A549 (cell line): ENCODE measurements around the gene DCLRE1B.

Experiments
- CHD2 ChIP-seq: fragments of 150-350 bp; IDR thresholded peaks from 2 replicates; pipeline ENCODE4 v1.6.1; 2014; ENCODE audit warnings: low read length; ENCODE audit not compliant: partially characterized antibody
- CTCF ChIP-seq: fragments of >200 bp; sonication (Bioruptor Twin); formaldehyde crosslinking; IDR thresholded peaks from 3 replicates; pipeline ENCODE4 v1.5.1; 2016
- EP300 ChIP-seq, 2 experiments: fragments of >200 bp; sonication (Bioruptor Twin); formaldehyde crosslinking; IDR thresholded peaks; 2 replicates in 1 of 2; 3 replicates in 1 of 2; pipeline ENCODE4 v1.6.1; 2016 to 2017
- HOXA7 ChIP-seq: fragments of 250-450 bp; sonication (Bioruptor Pico); IDR thresholded peaks from 2 replicates; pipeline ENCODE4 v1.5.0; 2020; ENCODE audit warnings: mild to moderate bottlenecking, moderate library complexity
- MYC ChIP-seq: IDR thresholded peaks from 2 replicates; pipeline ENCODE4 v1.6.1; 2012; ENCODE audit warnings: mild to moderate bottlenecking, inconsistent platforms, low read length, improper control_type of control experiment, borderline replicate concordance
- POLR2A ChIP-seq: IDR thresholded peaks from 2 replicates; pipeline ENCODE4 v1.6.1; 2012; ENCODE audit warnings: mild to moderate bottlenecking, low read length
- POLR2AphosphoS2 ChIP-seq: conservative IDR thresholded peaks from 2 replicates; pipeline ENCODE4 v1.6.1; 2012; ENCODE audit warnings: low read length, improper control_type of control experiment, inconsistent platforms
- RAD21 ChIP-seq, 2 experiments: fragments of >200 bp in 1 of 2; sonication (Bioruptor Twin) in 1 of 2; formaldehyde crosslinking in 1 of 2; IDR thresholded peaks in 1 of 2; conservative IDR thresholded peaks in 1 of 2; 2 replicates in 1 of 2; 3 replicates in 1 of 2; pipeline ENCODE4 v1.6.1; 2012 to 2018; ENCODE audit warnings: inconsistent platforms in 1 of 2
- RFX5 ChIP-seq: fragments of 450-650 bp; IDR thresholded peaks from 2 replicates; pipeline ENCODE4 v1.7.1; 2014; ENCODE audit warnings: antibody characterized with exemption, mild to moderate bottlenecking, moderate library complexity

DNA sequence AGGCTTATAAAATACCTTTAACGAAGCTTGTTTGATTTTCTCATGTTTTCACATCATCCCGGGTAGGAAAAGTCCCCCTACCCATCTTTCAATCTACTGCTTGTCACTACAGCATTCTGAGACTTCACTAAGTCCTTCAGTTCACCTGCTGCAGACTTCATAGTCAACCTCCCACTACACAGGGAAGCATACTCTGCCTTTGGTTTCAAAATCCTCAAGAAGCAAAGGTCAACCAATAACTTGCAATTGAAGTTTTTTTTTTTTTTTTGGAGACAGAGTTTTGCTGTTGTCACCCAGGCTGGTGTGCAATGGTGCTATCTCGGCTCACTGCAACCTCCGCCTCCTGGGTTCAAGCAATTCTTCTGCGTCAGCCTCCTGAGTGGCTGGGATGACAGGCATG is 28.9 kb upstream of the DCLRE1B start:
- TF ChIP-seq POLR2AphosphoS2 = no peak
- TF ChIP-seq MYC = no peak
- no peak for TF ChIP-seq RFX5
- no peak for TF ChIP-seq EP300 (IDR thresholded peaks at IDR 0.05)
- no peak for TF ChIP-seq CHD2
- no peak for TF ChIP-seq HOXA7 (CRISPR knock-in tag)
- TF ChIP-seq POLR2A = no peak
- no peak for TF ChIP-seq CTCF
- no peak for TF ChIP-seq RAD21 (conservative IDR thresholded peaks at IDR 0.05 in 1 of 2, IDR thresholded peaks at IDR 0.05 in 1 of 2)
